T-helper 2 cell treated with Interferon-gamma antibody and Interleukin-4, amounts not matched to agents 100 ng/mL and 5 ng/mL, for 36 hours (primary cell): ENCODE data around the gene PCDHGA1. TPM values are rescaled to one million over a fixed set of nuclear protein-coding genes. Genes with fewer than 3 reads are reported as not detected.

Experiments
- intact Hi-C: fragments of 100-400 bp; cut with micrococcal nuclease; formaldehyde crosslinking; loops from one replicate; pipeline ENCODE4 v1.15.1; 2023
- total RNA-seq: library from RNA; stranded (reverse); gene quantifications from 2 replicates; pipeline ENCODE4 v1.2.3, GENCODE V29; 2022

Gene PCDHGA1
- total RNA-seq, 1 donor from 2014 or later: 0.09 TPM

- intact Hi-C loops: no loop called here
Observed at GRCh38 chr5:141527426-141527825, 197.1 kb downstream of the PCDHGA1 start.

GRCh38 chr5:141528291-141528984 lies 198.1 kb downstream of the PCDHGA1 start:
- intact Hi-C loops: no loop called here

DNA sequence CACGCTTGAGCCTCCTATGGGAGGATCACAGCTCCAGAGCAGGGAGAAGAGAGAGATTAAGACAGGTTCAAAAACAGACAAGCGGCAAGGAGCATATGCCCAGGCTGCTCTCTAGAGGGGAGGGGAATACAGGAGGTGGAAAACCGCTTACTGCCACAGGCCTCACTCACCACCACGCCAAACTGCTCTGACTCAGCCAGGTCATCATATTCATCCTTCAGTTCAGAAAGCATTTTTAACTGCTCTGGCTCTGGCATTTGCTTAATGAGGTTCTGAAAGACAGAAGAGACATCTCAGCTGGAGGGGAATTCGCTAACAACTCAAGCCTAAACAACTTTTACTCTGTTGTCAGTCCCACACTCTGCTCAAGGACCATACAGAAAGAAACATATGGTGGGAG lies 198.7 kb downstream of the PCDHGA1 start:
- intact Hi-C loops: no loop called here

- intact Hi-C loops: no loop called here
Observed at GRCh38 chr5:141529873-141530272, 199.6 kb downstream of the PCDHGA1 start.

DNA sequence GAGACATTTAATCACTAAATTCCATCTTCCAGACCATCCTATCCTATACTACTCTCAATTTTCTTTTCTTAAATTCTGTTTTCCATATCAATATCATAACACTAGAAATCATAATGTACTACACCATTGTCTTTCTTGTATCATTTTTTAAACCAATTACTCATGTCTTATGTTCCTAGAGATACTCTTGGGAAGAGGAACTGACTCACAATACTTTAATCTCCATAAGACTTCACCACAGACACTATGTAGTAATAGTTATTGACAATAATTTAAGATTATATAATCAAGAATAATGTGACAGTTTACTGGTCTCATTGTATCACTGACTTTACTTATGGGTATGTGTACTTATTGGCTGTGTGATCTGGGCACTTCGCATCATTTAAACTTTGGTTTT lies 202.4 kb downstream of the PCDHGA1 start:
- intact Hi-C loops: no loop called here

- intact Hi-C loops: no loop called here
Observed at GRCh38 chr5:141533897-141534296, 203.6 kb downstream of the PCDHGA1 start.

DNA sequence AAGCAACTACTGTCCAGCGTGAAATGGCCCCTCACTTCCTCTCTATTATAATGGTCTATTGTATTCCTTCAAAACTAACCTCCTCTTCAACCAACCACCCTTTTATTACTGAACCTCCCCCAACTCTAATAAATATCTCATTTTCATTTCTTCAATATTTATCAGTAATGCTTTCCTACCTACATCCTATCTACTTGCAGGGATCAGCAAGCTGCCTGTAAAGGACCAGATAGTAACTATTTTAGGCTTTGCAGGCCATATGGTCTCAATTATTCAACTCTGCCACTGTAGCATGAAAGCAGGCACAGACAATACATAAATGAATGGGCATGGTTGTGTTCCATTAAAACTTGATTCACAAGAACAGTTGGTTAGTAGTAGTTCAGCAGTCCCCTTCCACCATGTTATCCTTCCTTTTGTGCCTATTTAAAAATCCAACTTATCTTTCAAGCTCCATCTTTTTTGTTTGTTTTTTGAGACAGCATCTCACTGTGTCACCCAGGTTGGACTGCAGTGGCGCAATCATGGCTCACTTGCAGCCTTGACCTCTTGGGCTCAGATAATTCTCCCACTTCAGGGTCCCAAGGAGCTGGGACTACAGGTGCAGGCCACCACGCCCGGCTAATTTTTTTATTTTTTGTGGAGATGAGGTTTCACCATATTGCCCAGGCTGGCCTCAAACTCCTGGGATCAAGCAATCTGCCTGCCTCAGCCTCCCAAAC lies 204.3 kb downstream of the PCDHGA1 start:
- intact Hi-C loops: no loop called here

DNA sequence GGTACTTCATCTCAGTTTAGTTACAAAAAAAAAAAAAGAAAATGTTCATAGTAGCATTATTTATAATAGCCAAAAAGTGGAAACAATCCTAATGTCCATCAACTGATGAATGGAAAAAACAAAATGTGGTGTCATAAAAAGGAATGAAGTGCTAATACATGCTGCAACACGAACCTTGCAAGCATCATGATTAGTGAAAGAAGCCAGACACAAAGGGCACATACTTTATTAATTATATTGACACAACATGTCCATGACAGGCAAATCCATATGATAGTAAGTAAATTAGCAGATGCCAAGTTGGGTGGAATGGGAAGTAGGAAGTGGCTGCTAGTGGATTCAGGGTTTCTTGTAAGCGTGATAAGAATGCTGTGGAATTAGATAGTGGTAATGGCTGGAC lies 212.7 kb downstream of the PCDHGA1 start:
- intact Hi-C loops: no loop called here

- intact Hi-C loops: no loop called here
Observed at GRCh38 chr5:141547488-141547887, 217.2 kb downstream of the PCDHGA1 start.

DNA sequence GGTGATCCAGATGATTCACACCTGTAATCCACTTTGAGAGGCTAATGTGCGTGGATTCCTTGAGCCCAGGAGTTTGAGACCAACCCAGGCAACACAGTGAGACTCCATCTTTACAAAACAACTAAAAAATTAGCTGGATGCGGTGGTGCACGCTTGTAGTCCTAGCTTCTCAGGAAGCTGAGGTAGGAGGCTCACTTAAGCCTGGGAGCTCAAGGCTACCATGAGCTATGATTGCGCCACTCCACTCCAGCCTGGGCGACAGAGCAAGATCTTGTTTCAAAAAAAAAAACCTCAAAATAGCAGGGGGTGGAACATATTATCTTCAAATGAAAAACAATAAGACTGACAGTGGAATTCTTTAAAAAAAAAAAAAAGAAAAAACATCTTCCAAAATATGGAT lies 217.6 kb downstream of the PCDHGA1 start:
- intact Hi-C loops: no loop called here

DNA sequence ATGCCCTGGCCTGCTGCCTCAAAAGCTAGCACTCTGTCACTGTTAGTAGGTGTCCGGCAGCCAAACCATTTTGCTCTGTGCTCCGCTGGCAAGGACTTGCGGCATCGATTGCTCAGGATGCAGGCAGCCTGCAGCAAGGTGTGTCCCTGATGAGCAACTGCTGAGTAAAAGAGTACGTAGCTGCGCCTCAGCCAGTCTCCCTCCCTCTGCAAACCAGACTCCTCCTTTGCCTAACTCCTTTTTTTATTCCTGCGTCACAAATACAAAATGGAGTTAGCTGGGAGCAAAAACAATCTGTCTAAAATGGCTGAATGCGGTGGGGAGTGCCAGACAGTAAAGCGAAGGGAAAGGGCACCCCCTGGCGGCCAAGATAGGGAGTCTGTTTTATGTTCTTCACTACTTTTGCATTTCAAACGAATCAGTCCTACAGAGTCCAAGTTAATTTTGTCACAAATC lies 227.4 kb downstream of the PCDHGA1 start:
- intact Hi-C loops: loop anchor here (1.0 kb wide), 2 partner anchors 145 to 198 kb away; partner anchors contain the start of genes PCDHGA10 and PCDHGB2

DNA sequence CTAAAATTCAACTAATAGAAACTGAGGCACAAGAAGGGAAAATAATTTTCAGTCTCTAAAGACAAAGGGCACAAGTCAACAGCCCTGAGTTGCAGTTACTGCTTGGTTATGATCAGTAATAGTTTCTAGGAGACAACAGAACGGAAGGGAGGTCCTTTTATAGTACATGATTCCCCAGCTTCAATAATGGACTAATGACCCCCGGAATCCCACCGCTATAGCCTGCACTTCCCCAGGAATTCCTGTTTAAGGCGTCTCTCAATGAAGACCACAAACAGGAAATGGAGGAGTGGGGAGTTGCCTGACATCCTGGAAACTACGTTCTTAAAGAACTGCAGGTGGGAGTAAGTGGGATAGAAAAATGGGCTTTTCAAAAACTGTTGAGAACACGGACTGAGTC lies 227.8 kb downstream of the PCDHGA1 start:
- intact Hi-C loops: loop anchor here (1.0 kb wide), 2 partner anchors 146 to 199 kb away; partner anchors contain the start of genes PCDHGA10 and PCDHGB2

- intact Hi-C loops: no loop called here
Observed at GRCh38 chr5:141559461-141559860, 229.1 kb downstream of the PCDHGA1 start.

DNA sequence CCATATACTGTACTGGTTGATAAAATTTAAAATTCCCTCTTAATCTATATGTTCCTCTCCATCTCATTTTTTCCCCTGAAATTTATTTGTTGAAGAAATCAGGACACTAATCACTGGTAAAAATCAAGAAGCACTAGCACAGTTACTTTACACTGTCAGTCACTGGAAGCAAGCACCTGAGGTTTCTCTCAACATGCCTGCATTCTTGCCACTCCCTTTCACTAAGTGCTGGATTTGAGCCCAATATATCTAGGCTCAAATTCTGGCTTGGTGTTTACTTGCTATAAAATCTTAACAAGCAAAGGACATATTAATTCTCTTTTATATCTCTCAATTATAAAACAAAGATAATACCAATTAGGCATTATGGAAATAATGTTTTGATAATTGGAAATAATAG lies 229.8 kb downstream of the PCDHGA1 start:
- intact Hi-C loops: no loop called here

- intact Hi-C loops: no loop called here
Observed at GRCh38 chr5:141560725-141561483, 230.6 kb downstream of the PCDHGA1 start.

Other genes starting within 250 kb of the PCDHGA1 start
- 0.09 and 0.14 TPM in 2 replicates for gene PCDHB2, start 235.9 kb upstream of the PCDHGA1 start, total RNA-seq
- gene PCDHB3, start 230.0 kb upstream of the PCDHGA1 start, total RNA-seq: not detected in 2 replicates
- gene PCDHB4, start 208.7 kb upstream of the PCDHGA1 start, total RNA-seq: not detected in 2 replicates
- gene PCDHB5, start 195.3 kb upstream of the PCDHGA1 start, total RNA-seq: not detected in 2 replicates
- not detected in 2 replicates for gene PCDHB6, start 180.5 kb upstream of the PCDHGA1 start, total RNA-seq
- not detected in 2 replicates for gene PCDHB7, start 157.9 kb upstream of the PCDHGA1 start, total RNA-seq
- gene PCDHB8, start 152.7 kb upstream of the PCDHGA1 start, total RNA-seq: not detected in 2 replicates
- gene PCDHB16, start 148.1 kb upstream of the PCDHGA1 start, total RNA-seq: not detected in 2 replicates
- gene PCDHB9, start 143.4 kb upstream of the PCDHGA1 start, total RNA-seq: not detected in 2 replicates
- gene PCDHB10, start 138.2 kb upstream of the PCDHGA1 start, total RNA-seq: not detected in 2 replicates
- gene PCDHB11, start 130.9 kb upstream of the PCDHGA1 start, total RNA-seq: not detected in 2 replicates
- not detected in 2 replicates for gene PCDHB12, start 121.8 kb upstream of the PCDHGA1 start, total RNA-seq
- not detected in 2 replicates for gene PCDHB13, start 116.6 kb upstream of the PCDHGA1 start, total RNA-seq
- gene PCDHB14, start 107.2 kb upstream of the PCDHGA1 start, total RNA-seq: not detected in 2 replicates
- gene PCDHB15, start 85.1 kb upstream of the PCDHGA1 start, total RNA-seq: not detected in 2 replicates
- 0.25 and 0.59 TPM in 2 replicates for gene SLC25A2, start 26.5 kb upstream of the PCDHGA1 start, total RNA-seq
- 60.8 and 64.9 TPM in 2 replicates for gene TAF7, start 9.7 kb upstream of the PCDHGA1 start, total RNA-seq
- 0.14 and 0.23 TPM in 2 replicates for gene PCDHGA2, start 8.2 kb downstream of the PCDHGA1 start, total RNA-seq
- gene PCDHGA3, start 13.3 kb downstream of the PCDHGA1 start, total RNA-seq: 0.23 and 0.34 TPM in 2 replicates
- gene PCDHGB1, start 19.6 kb downstream of the PCDHGA1 start, total RNA-seq: 0.18 and 0.20 TPM in 2 replicates
- gene PCDHGA4, start 24.5 kb downstream of the PCDHGA1 start, total RNA-seq: 0.43 and 0.45 TPM in 2 replicates
- gene PCDHGB2, start 29.5 kb downstream of the PCDHGA1 start, total RNA-seq: 0.93 and 1.0 TPM in 2 replicates
- 0.41 and 0.55 TPM in 2 replicates for gene PCDHGA5, start 33.6 kb downstream of the PCDHGA1 start, total RNA-seq
- 0.59 and 0.93 TPM in 2 replicates for gene PCDHGB3, start 39.7 kb downstream of the PCDHGA1 start, total RNA-seq
- 0.57 and 0.70 TPM in 2 replicates for gene PCDHGA6, start 43.4 kb downstream of the PCDHGA1 start, total RNA-seq
- gene PCDHGA7, start 52.2 kb downstream of the PCDHGA1 start, total RNA-seq: 0.30 TPM in 2 replicates
- 0.18 and 0.23 TPM in 2 replicates for gene PCDHGB4, start 57.2 kb downstream of the PCDHGA1 start, total RNA-seq
- 0.18 TPM in 2 replicates for gene PCDHGA8, start 62.1 kb downstream of the PCDHGA1 start, total RNA-seq
- gene PCDHGB5, start 67.4 kb downstream of the PCDHGA1 start, total RNA-seq: 0.55 and 0.61 TPM in 2 replicates
- 0.25 and 0.34 TPM in 2 replicates for gene PCDHGA9, start 72.3 kb downstream of the PCDHGA1 start, total RNA-seq
- 0.25 and 0.41 TPM in 2 replicates for gene PCDHGB6, start 77.5 kb downstream of the PCDHGA1 start, total RNA-seq
- 0.34 and 0.41 TPM in 2 replicates for gene PCDHGA10, start 82.5 kb downstream of the PCDHGA1 start, total RNA-seq
- gene PCDHGB7, start 87.2 kb downstream of the PCDHGA1 start, total RNA-seq: 0.20 and 0.39 TPM in 2 replicates
- gene PCDHGA11, start 90.5 kb downstream of the PCDHGA1 start, total RNA-seq: 0.11 and 0.25 TPM in 2 replicates
- 0.16 and 0.18 TPM in 2 replicates for gene PCDHGA12, start 100.0 kb downstream of the PCDHGA1 start, total RNA-seq
- 0.07 and 0.18 TPM in 2 replicates for gene PCDHGC3, start 145.5 kb downstream of the PCDHGA1 start, total RNA-seq
- 0.05 TPM in 1 of 2 replicates, not detected in the other for gene PCDHGC4, start 154.5 kb downstream of the PCDHGA1 start, total RNA-seq
- gene PCDHGC5, start 158.6 kb downstream of the PCDHGA1 start, total RNA-seq: not detected in 2 replicates